CD4-positive, alpha-beta T cell (primary cell): ENCODE measurements around the gene BYSL. TPM values are rescaled to one million over a fixed set of nuclear protein-coding genes. Genes with fewer than 3 reads are reported as not detected.
A peak's percentile ranks its signal among the peaks of the same experiment; 100 is the strongest.

Experiments used
- ATAC-seq: fragments of 200-7000 bp; cut with Tn5 transposase; one replicate; pipeline ENCODE4 v1.10.0; 2022; ENCODE audit warnings: mild to moderate bottlenecking; ENCODE audit not compliant: poor library complexity
- CTCF ChIA-PET: fragments of 350-600 bp; sonication (Branson Sonifier 250); formaldehyde crosslinking; loops from one replicate; lab custom pipeline; 2021; ENCODE audit warnings: antibody characterized with exemption, inconsistent platforms; lab: Charles Lee
- POLR2A ChIA-PET: fragments of 350-600 bp; sonication (Branson Sonifier 250); formaldehyde crosslinking; loops from one replicate; lab custom pipeline; 2021; ENCODE audit warnings: antibody characterized with exemption, inconsistent platforms; lab: Charles Lee
- DNase-seq, 14 experiments: peaks; one replicate each; pipeline ENCODE4 v3.0.0-alpha.2; 2013 to 2020; ENCODE audit warnings: mixed read lengths in 2 of 14
- H3K27ac ChIP-seq, 2 donors: one replicate each; pipeline versions ENCODE4 v1.5.1 to v1.7.0; 2013; ENCODE audit warnings: low read length in 2 of 2, low read depth in 1 of 2, mild to moderate bottlenecking in 1 of 2
- H3K27me3 ChIP-seq, 2 experiments: 1 replicate in 1 of 2; 2 replicates in 1 of 2; pipeline versions ENCODE4 v1.6.1 to v1.7.0; 2013; ENCODE audit warnings: low read length in 2 of 2, control low read depth in 1 of 2, mild to moderate bottlenecking in 1 of 2, moderate library complexity in 1 of 2; ENCODE audit not compliant: insufficient read depth in 2 of 2, control insufficient read depth in 1 of 2
- H3K36me3 ChIP-seq: one replicate; pipeline ENCODE4 v1.6.1; 2013; ENCODE audit warnings: low read length, control low read depth; ENCODE audit not compliant: insufficient read depth
- H3K4me1 ChIP-seq: one replicate; pipeline ENCODE4 v1.6.1; 2013; ENCODE audit warnings: low read length, control low read depth; ENCODE audit not compliant: insufficient read depth
- H3K4me3 ChIP-seq: one replicate; pipeline ENCODE4 v1.5.1; 2013; ENCODE audit warnings: mild to moderate bottlenecking, low read length, moderate library complexity
- H3K9me3 ChIP-seq, 2 experiments: 1 replicate in 1 of 2; 2 replicates in 1 of 2; pipeline versions ENCODE4 v1.6.1 to v1.7.0; 2013; ENCODE audit warnings: low read length in 2 of 2, mild to moderate bottlenecking in 2 of 2, control low read depth in 1 of 2, moderate library complexity in 1 of 2; ENCODE audit not compliant: control insufficient read depth in 1 of 2, insufficient read depth in 1 of 2
- H3K27ac Mint-ChIP-seq: one replicate; pipeline ENCODE4 v1.8.0; 2020; ENCODE audit warnings: mixed read lengths
- H3K27me3 Mint-ChIP-seq: one replicate; pipeline ENCODE4 v1.8.0; 2021; ENCODE audit warnings: mixed read lengths
- H3K36me3 Mint-ChIP-seq: one replicate; pipeline ENCODE4 v1.8.0; 2021; ENCODE audit warnings: low read depth, mixed read lengths
- H3K4me1 Mint-ChIP-seq: one replicate; pipeline ENCODE4 v1.8.0; 2021; ENCODE audit warnings: low read depth, mixed read lengths
- H3K4me3 Mint-ChIP-seq: one replicate; pipeline ENCODE4 v1.8.0; 2020; ENCODE audit warnings: mild to moderate bottlenecking, mixed read lengths
- H3K9me3 Mint-ChIP-seq: one replicate; pipeline ENCODE4 v1.8.0; 2020; ENCODE audit warnings: mixed read lengths
- CTCF ChIP-seq: fragments of 200-600 bp; IDR thresholded peaks from one replicate; pipeline ENCODE4 v1.8.0; 2022; ENCODE audit warnings: antibody characterized with exemption, mild to moderate bottlenecking
- intact Hi-C, 2 experiments: fragments of 100-400 bp; cut with DNase I in 1 of 2; cut with micrococcal nuclease in 1 of 2; formaldehyde crosslinking; loops; one replicate each; pipeline versions ENCODE4 v1.15.1 to v1.9.0; 2023 to 2025; cut with DNase I, micrococcal nuclease
- total RNA-seq, 174 experiments: library from RNA in 2 of 174; stranded (reverse) in 2 of 174; gene quantifications; one replicate each; pipeline ENCODE4 v1.2.3 and lab custom pipeline; 2021 to 2026

The BYSL gene
- total RNA-seq, 2 experiments from 2014 or later: 1.2 to 1.6 TPM

- Histone ChIP-seq H3K9me3 (no peaks in the 10 kb centered on the region), H3K4me3 (no peak overlapping the region), H3K27ac (no peak overlapping the region), H3K27me3 (no peaks in the 10 kb centered on the region), H3K36me3 (peaks cover 96% of the 10 kb centered on the region), H3K4me1 (peaks cover 37% of the 10 kb centered on the region)
- TF ChIP-seq CTCF: no peak
- Mint-ChIP-seq H3K27me3 (no peaks in the 10 kb centered on the region), H3K36me3 (peaks cover 87% of the 10 kb centered on the region), H3K9me3 (no peaks in the 10 kb centered on the region), H3K4me3 (no peak overlapping the region), H3K27ac (peak overlapping the region; percentile 50), H3K4me1 (peaks cover 52% of the 10 kb centered on the region)
- DNase-seq (no peak), ATAC-seq (no peak)
- POLR2A ChIA-PET: interaction anchor here (1.3 to 9.1 kb wide), 2 partner anchors 11 to 113 kb away, joined by 3 to 168 read pairs; partner anchors contain the start of genes BYSL, MED20 and TAF8
- CTCF ChIA-PET: interaction anchor here (0.9 kb wide), 1 partner anchor 11 kb away, joined by 3 read pairs; the partner anchor contains the start of genes BYSL and MED20
- intact Hi-C loops: no loop called here
Measured at GRCh38 chr6:41932378-41932777, 11.1 kb downstream of the BYSL start.

DNA sequence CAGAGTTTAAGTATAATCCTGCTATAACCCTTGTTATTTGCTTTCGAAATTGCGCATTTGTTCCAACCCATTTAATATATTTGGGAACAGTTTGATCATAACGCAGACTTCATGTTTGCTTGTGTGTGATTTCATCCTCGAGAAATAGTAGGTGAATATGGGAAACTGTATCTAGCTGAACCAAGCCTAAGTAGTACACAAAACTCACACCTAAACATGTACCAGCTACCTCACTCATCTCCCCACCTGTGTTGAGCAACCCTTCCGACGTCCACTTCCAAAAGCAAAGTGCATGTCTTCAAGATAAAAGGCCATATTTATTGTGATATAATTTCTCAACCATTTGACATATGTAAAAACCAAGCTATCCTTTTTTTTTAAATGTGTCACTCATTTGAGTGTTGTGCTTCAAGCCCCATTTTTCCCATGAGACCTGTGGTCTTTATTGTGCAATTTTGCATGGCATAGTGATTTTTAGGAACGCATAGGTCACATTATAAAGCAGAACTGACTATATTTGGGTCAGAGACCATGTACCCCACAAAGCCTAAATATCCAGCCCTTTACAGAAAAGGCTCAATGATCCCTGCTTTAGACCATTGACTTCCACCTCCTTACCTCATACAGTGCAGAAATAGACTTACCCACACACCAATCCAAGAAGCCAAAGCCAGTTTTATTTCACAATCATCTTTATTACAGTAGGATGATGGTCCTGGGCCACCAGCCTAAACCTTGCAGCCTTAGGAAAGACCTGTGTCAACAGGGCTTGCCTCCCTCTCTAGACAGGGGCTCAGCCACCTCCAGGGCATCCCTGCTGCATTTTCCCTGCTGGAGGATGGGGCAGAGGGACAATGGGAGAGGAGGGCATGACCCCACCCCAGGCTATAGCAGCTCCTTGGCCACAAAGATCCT is 13.2 kb downstream of the BYSL start:
- peak overlapping the region; percentile 93 for H3K27ac Mint-ChIP-seq
- ATAC-seq: no peak
- Histone ChIP-seq H3K36me3 (peaks cover 82% of the 10 kb centered on the region), H3K9me3 (no peaks in the 10 kb centered on the region), H3K27ac (peak overlapping the region; percentile 61 to 63), H3K4me1 (peaks cover 58% of the 10 kb centered on the region), H3K27me3 (no peaks in the 10 kb centered on the region), H3K4me3 (no peak overlapping the region)
- CTCF ChIA-PET: interaction anchor here (1.0 to 7.7 kb wide), 5 partner anchors 12 to 147 kb away, joined by 3 to 84 read pairs (median 8); partner anchors contain the start of genes BYSL, MED20 and TOMM6
- TF ChIP-seq CTCF: no peak
- H3K4me1 Mint-ChIP-seq: peaks cover 62% of the 10 kb centered on the region
- intact Hi-C loops: loop anchor here (5.0 kb wide), 4 partner anchors 37 to 147 kb away; partner anchors contain the start of genes TOMM6 (in 1 of the 2) and USP49 (in 1 of the 2)
- no peak for DNase-seq
- H3K36me3 Mint-ChIP-seq: peaks cover 86% of the 10 kb centered on the region
- peak overlapping the region; percentile 48 for H3K4me3 Mint-ChIP-seq
- no peaks in the 10 kb centered on the region for H3K27me3 Mint-ChIP-seq
- POLR2A ChIA-PET: interaction anchor here (1.2 to 9.1 kb wide), 3 partner anchors 13 to 148 kb away, joined by 3 to 168 read pairs (median 13); partner anchors contain the start of genes BYSL, MED20 and TAF8
- H3K9me3 Mint-ChIP-seq: no peaks in the 10 kb centered on the region

GRCh38 chr6:41935193-41935574 is 13.9 kb downstream of the BYSL start:
- no peak overlapping the region for H3K4me3 Mint-ChIP-seq
- no peak for TF ChIP-seq CTCF
- H3K4me1 ChIP-seq: peaks cover 65% of the 10 kb centered on the region
- no peaks in the 10 kb centered on the region for H3K27me3 Mint-ChIP-seq
- H3K27ac ChIP-seq: peak overlapping the region; percentile 61 to 63
- no peaks in the 10 kb centered on the region for H3K9me3 ChIP-seq
- ChIA-PET POLR2A (interaction anchor here (1.0 to 9.1 kb wide), 4 partner anchors 10 to 110 kb away, joined by 4 to 168 read pairs (median 9); partner anchors contain the start of genes BYSL, MED20 and TAF8), CTCF (interaction anchor here (0.7 to 7.7 kb wide), 7 partner anchors 12 to 148 kb away, joined by 3 to 84 read pairs (median 8); partner anchors contain the start of genes BYSL, MED20 and TOMM6)
- H3K27me3 ChIP-seq: no peaks in the 10 kb centered on the region
- intact Hi-C loops: loop anchor here (5.0 kb wide), 4 partner anchors 38 to 148 kb away; partner anchors contain the start of genes TOMM6 (in 1 of the 2) and USP49 (in 1 of the 2)
- DNase-seq: no peak
- no peak overlapping the region for H3K4me3 ChIP-seq
- no peaks in the 10 kb centered on the region for H3K9me3 Mint-ChIP-seq
- H3K36me3 Mint-ChIP-seq: peaks cover 88% of the 10 kb centered on the region
- no peak for ATAC-seq
- peaks cover 68% of the 10 kb centered on the region for H3K4me1 Mint-ChIP-seq
- H3K36me3 ChIP-seq: peaks cover 82% of the 10 kb centered on the region
- H3K27ac Mint-ChIP-seq: peak overlapping the region; percentile 93
